G401.6 (cell line): Measurements from ENCODE around the gene ADCY9.

Experiments
- FAIRE-seq: peaks from 2 replicates; lab custom pipeline; 2012; peaks lifted over from hg19 to GRCh38; lab: Jason Lieb, UNC

ADCY9 gene

GRCh38 chr16:4123616-4124300, 7.5 kb upstream of the ADCY9 start:
- no peak for FAIRE-seq

- no peak for FAIRE-seq
These were observed 3.9 kb upstream of the ADCY9 start for GRCh38 chr16:4120176-4120575.

GRCh38 chr16:4117250-4117578, 972 bp upstream of the ADCY9 start:
- no peak for FAIRE-seq

GRCh38 chr16:4115949-4116318, 308 bp downstream of the ADCY9 start:
- FAIRE-seq = no peak

GRCh38 chr16:4115209-4115948, 863 bp downstream of the ADCY9 start:
- FAIRE-seq = no peak

- no peak for FAIRE-seq
These were observed 1.7 kb downstream of the ADCY9 start for GRCh38 chr16:4114257-4115208.

- FAIRE-seq = no peak
These were observed 2.6 kb downstream of the ADCY9 start for GRCh38 chr16:4113358-4114256.

GRCh38 chr16:4111748-4112696, 4.2 kb downstream of the ADCY9 start:
- FAIRE-seq = peak; percentile 72

- FAIRE-seq = no peak
These were observed 5.6 kb downstream of the ADCY9 start for GRCh38 chr16:4110680-4111079.

GRCh38 chr16:4110065-4110464, 6.2 kb downstream of the ADCY9 start:
- no peak for FAIRE-seq

- no peak for FAIRE-seq
These were observed 6.9 kb downstream of the ADCY9 start for GRCh38 chr16:4109250-4109736.

GRCh38 chr16:4106516-4106915, 9.7 kb downstream of the ADCY9 start:
- no peak for FAIRE-seq

- no peak for FAIRE-seq
These were observed 10.4 kb downstream of the ADCY9 start for GRCh38 chr16:4105848-4106247.

- FAIRE-seq = no peak
These were observed 12.5 kb downstream of the ADCY9 start for GRCh38 chr16:4103745-4104144.

- no peak for FAIRE-seq
These were observed 14.6 kb downstream of the ADCY9 start for GRCh38 chr16:4101421-4102219.

- FAIRE-seq = no peak
These were observed 17.7 kb downstream of the ADCY9 start for GRCh38 chr16:4098501-4098900.

GRCh38 chr16:4097826-4098240, 18.4 kb downstream of the ADCY9 start:
- FAIRE-seq = no peak

GRCh38 chr16:4096509-4096908, 19.7 kb downstream of the ADCY9 start:
- no peak for FAIRE-seq

GRCh38 chr16:4094127-4094773, 22.0 kb downstream of the ADCY9 start:
- FAIRE-seq = no peak
